Activated CD4-positive, alpha-beta memory T cell treated with anti-CD3 and anti-CD28 coated beads for 36 hours (primary cell): Measurements from ENCODE around the gene ST3GAL3. TPM values are rescaled to one million over a fixed set of nuclear protein-coding genes. Genes with fewer than 3 reads are reported as not detected.
A peak's percentile ranks its signal among the peaks of the same experiment; 100 is the strongest.
"Not testable (repeated sequence)": the region's sequence is repeated elsewhere in the genome, so short reads cannot be mapped to it uniquely, and the experiment has no call there.

Source experiments
- CTCF ChIA-PET: fragments of 350-600 bp; sonication (Branson Sonifier 250); formaldehyde crosslinking; loops from one replicate; lab custom pipeline; 2021; ENCODE audit warnings: antibody characterized with exemption, inconsistent platforms; lab: Charles Lee
- POLR2A ChIA-PET: fragments of 350-600 bp; sonication (Branson Sonifier 250); formaldehyde crosslinking; loops from one replicate; lab custom pipeline; 2021; ENCODE audit warnings: antibody characterized with exemption; lab: Charles Lee
- DNase-seq: peaks from one replicate; pipeline ENCODE4 v3.0.0-alpha.2; 2020
- H3K27ac Mint-ChIP-seq: one replicate; pipeline ENCODE4 v1.8.0; 2021; ENCODE audit warnings: mixed read lengths
- H3K27me3 Mint-ChIP-seq: one replicate; pipeline ENCODE4 v1.8.0; 2021; ENCODE audit warnings: mixed read lengths
- H3K36me3 Mint-ChIP-seq: one replicate; pipeline ENCODE4 v1.8.0; 2021; ENCODE audit warnings: mixed read lengths
- H3K4me1 Mint-ChIP-seq: one replicate; pipeline ENCODE4 v1.8.0; 2021; ENCODE audit warnings: low read depth, mixed read lengths
- H3K4me3 Mint-ChIP-seq: one replicate; pipeline ENCODE4 v1.8.0; 2021; ENCODE audit warnings: mild to moderate bottlenecking, mixed read lengths
- H3K9me3 Mint-ChIP-seq: one replicate; pipeline ENCODE4 v1.8.0; 2021; ENCODE audit warnings: mixed read lengths
- intact Hi-C: fragments of 100-400 bp; cut with micrococcal nuclease; formaldehyde crosslinking; loops from one replicate; pipeline ENCODE4 v1.15.1; 2023
- total RNA-seq, 2 experiments: library from RNA; stranded (reverse); gene quantifications; one replicate each; pipeline ENCODE4 v1.2.3, GENCODE V29; 2021

Gene ST3GAL3
- total RNA-seq, 2 experiments from 2014 or later = 14.7 to 16.0 TPM

- intact Hi-C loops, DNase-seq, POLR2A ChIA-PET, H3K4me3 Mint-ChIP-seq, CTCF ChIA-PET, H3K9me3 Mint-ChIP-seq, H3K27ac Mint-ChIP-seq, H3K27me3 Mint-ChIP-seq: not testable (repeated sequence)
- Mint-ChIP-seq H3K36me3 (peaks cover 17% of the 10 kb centered on the region), H3K4me1 (peaks cover 45% of the 10 kb centered on the region)
Measured at GRCh38 chr1:43833902-43834279, 126.6 kb downstream of the ST3GAL3 start.

- no peak overlapping the region for H3K27ac Mint-ChIP-seq
- peaks cover 45% of the 10 kb centered on the region for H3K4me1 Mint-ChIP-seq
- H3K27me3 Mint-ChIP-seq = no peaks in the 10 kb centered on the region
- peak; percentile 39 for DNase-seq
- H3K9me3 Mint-ChIP-seq = no peaks in the 10 kb centered on the region
- ChIA-PET POLR2A (no interaction called here), CTCF (no interaction called here)
- intact Hi-C loops = no loop called here
- no peak overlapping the region for H3K4me3 Mint-ChIP-seq
- H3K36me3 Mint-ChIP-seq = peaks cover 21% of the 10 kb centered on the region
Measured at GRCh38 chr1:43834280-43835081, 127.1 kb downstream of the ST3GAL3 start.

- ChIA-PET CTCF (no interaction called here), POLR2A (no interaction called here)
- H3K4me1 Mint-ChIP-seq = peaks cover 44% of the 10 kb centered on the region
- H3K9me3 Mint-ChIP-seq = no peaks in the 10 kb centered on the region
- no peak overlapping the region for H3K4me3 Mint-ChIP-seq
- H3K27me3 Mint-ChIP-seq = no peaks in the 10 kb centered on the region
- intact Hi-C loops = loop anchor here (2.0 kb wide), 1 partner anchor 29 kb away; no protein-coding TSS in a partner anchor
- DNase-seq = no peak
- peaks cover 29% of the 10 kb centered on the region for H3K36me3 Mint-ChIP-seq
- no peak overlapping the region for H3K27ac Mint-ChIP-seq
Measured at GRCh38 chr1:43835082-43836021, 128.0 kb downstream of the ST3GAL3 start.

GRCh38 chr1:43836267-43836951 is 129.1 kb downstream of the ST3GAL3 start:
- ChIA-PET CTCF (no interaction called here), POLR2A (no interaction called here)
- peak; percentile 79 for DNase-seq
- Mint-ChIP-seq H3K27ac (no peak overlapping the region), H3K9me3 (no peaks in the 10 kb centered on the region), H3K36me3 (peaks cover 38% of the 10 kb centered on the region), H3K4me1 (peaks cover 33% of the 10 kb centered on the region), H3K4me3 (no peak overlapping the region), H3K27me3 (no peaks in the 10 kb centered on the region)
- intact Hi-C loops = loop anchor here (2.0 kb wide), 1 partner anchor 28 kb away; no protein-coding TSS in a partner anchor

- intact Hi-C loops = no loop called here
- peaks cover 50% of the 10 kb centered on the region for H3K36me3 Mint-ChIP-seq
- H3K4me1 Mint-ChIP-seq = peaks cover 22% of the 10 kb centered on the region
- POLR2A ChIA-PET = no interaction called here
- no peak for DNase-seq
- no peaks in the 10 kb centered on the region for H3K27me3 Mint-ChIP-seq
- no peak overlapping the region for H3K27ac Mint-ChIP-seq
- no peak overlapping the region for H3K4me3 Mint-ChIP-seq
- CTCF ChIA-PET = no interaction called here
- H3K9me3 Mint-ChIP-seq = peaks cover 6% of the 10 kb centered on the region
Measured at GRCh38 chr1:43839056-43839455, 131.7 kb downstream of the ST3GAL3 start.

GRCh38 chr1:43841321-43842174 is 134.2 kb downstream of the ST3GAL3 start:
- Mint-ChIP-seq H3K27me3 (no peaks in the 10 kb centered on the region), H3K36me3 (peaks cover 50% of the 10 kb centered on the region), H3K4me3 (no peak overlapping the region), H3K4me1 (peaks cover 4% of the 10 kb centered on the region), H3K9me3 (peaks cover 6% of the 10 kb centered on the region), H3K27ac (no peak overlapping the region)
- DNase-seq = no peak
- POLR2A ChIA-PET = no interaction called here
- CTCF ChIA-PET = no interaction called here
- intact Hi-C loops = no loop called here

- Mint-ChIP-seq H3K36me3 (peaks cover 50% of the 10 kb centered on the region), H3K9me3 (peaks cover 6% of the 10 kb centered on the region), H3K4me3 (no peak overlapping the region), H3K4me1 (peaks cover 3% of the 10 kb centered on the region), H3K27ac (no peak overlapping the region), H3K27me3 (no peaks in the 10 kb centered on the region)
- intact Hi-C loops = no loop called here
- no peak for DNase-seq
- CTCF ChIA-PET = interaction anchor here (0.6 kb wide), 2 partner anchors 148 to 193 kb away, joined by 3 read pairs; no protein-coding TSS in a partner anchor
- POLR2A ChIA-PET = no interaction called here
Measured at GRCh38 chr1:43842175-43842498, 134.8 kb downstream of the ST3GAL3 start.

GRCh38 chr1:43843684-43844083 is 136.3 kb downstream of the ST3GAL3 start:
- Mint-ChIP-seq H3K9me3 (peaks cover 6% of the 10 kb centered on the region), H3K36me3 (peaks cover 42% of the 10 kb centered on the region), H3K4me3 (no peak overlapping the region), H3K4me1 (peaks cover 7% of the 10 kb centered on the region), H3K27me3 (no peaks in the 10 kb centered on the region), H3K27ac (no peak overlapping the region)
- ChIA-PET POLR2A (no interaction called here), CTCF (no interaction called here)
- no peak for DNase-seq
- intact Hi-C loops = no loop called here

- Mint-ChIP-seq H3K36me3 (peaks cover 41% of the 10 kb centered on the region), H3K9me3 (peaks cover 6% of the 10 kb centered on the region), H3K27ac (no peak overlapping the region), H3K4me1 (peaks cover 7% of the 10 kb centered on the region), H3K4me3 (no peak overlapping the region), H3K27me3 (no peaks in the 10 kb centered on the region)
- DNase-seq = no peak
- POLR2A ChIA-PET = no interaction called here
- intact Hi-C loops = no loop called here
- CTCF ChIA-PET = no interaction called here
Measured at GRCh38 chr1:43844114-43844513, 136.8 kb downstream of the ST3GAL3 start.

- ChIA-PET CTCF (interaction anchor here (0.9 kb wide), 1 partner anchor 83 kb away, joined by 3 read pairs; no protein-coding TSS in a partner anchor), POLR2A (no interaction called here)
- no peaks in the 10 kb centered on the region for H3K27me3 Mint-ChIP-seq
- H3K36me3 Mint-ChIP-seq = peaks cover 13% of the 10 kb centered on the region
- no peak overlapping the region for H3K4me3 Mint-ChIP-seq
- H3K27ac Mint-ChIP-seq = no peak overlapping the region
- intact Hi-C loops = no loop called here
- DNase-seq = no peak
- H3K9me3 Mint-ChIP-seq = no peaks in the 10 kb centered on the region
- H3K4me1 Mint-ChIP-seq = peaks cover 7% of the 10 kb centered on the region
Measured at GRCh38 chr1:43847290-43847689, 140.0 kb downstream of the ST3GAL3 start.

GRCh38 chr1:43847882-43848281 is 140.5 kb downstream of the ST3GAL3 start:
- ChIA-PET POLR2A (no interaction called here), CTCF (no interaction called here)
- intact Hi-C loops = no loop called here
- Mint-ChIP-seq H3K27ac (no peak overlapping the region), H3K36me3 (peaks cover 8% of the 10 kb centered on the region), H3K4me1 (peaks cover 7% of the 10 kb centered on the region), H3K4me3 (no peak overlapping the region), H3K27me3 (no peaks in the 10 kb centered on the region), H3K9me3 (no peaks in the 10 kb centered on the region)
- DNase-seq = no peak
